Adrenal gland (tissue), 5 donors: Measurements from ENCODE around the gene AGXT.

ENCODE experiments used
- POLR2A ChIP-seq, 2 donors: fragments of 450-650 bp; IDR thresholded peaks; one replicate each; pipeline ENCODE4 v1.6.1; 2017; ENCODE audit warnings: antibody characterized with exemption in 2 of 2, mild to moderate bottlenecking in 2 of 2, moderate library complexity in 1 of 2
- TF ChIP-seq, protein P1 (sequence below), 6 experiments: fragments of 450-650 bp in 4 of 6; fragments of 200-600 bp in 2 of 6; sonication (generic) in 1 of 6; IDR thresholded peaks; 1 replicate in 5 of 6; 2 replicates in 1 of 6; pipeline versions ENCODE4 v1.5.1 to v1.8.0; 2016 to 2021; ENCODE audit warnings: antibody characterized with exemption in 6 of 6, mild to moderate bottlenecking in 2 of 6, moderate library complexity in 1 of 6
- donor health status: DM: no; HTN: no; CAD: no.

DNA sequence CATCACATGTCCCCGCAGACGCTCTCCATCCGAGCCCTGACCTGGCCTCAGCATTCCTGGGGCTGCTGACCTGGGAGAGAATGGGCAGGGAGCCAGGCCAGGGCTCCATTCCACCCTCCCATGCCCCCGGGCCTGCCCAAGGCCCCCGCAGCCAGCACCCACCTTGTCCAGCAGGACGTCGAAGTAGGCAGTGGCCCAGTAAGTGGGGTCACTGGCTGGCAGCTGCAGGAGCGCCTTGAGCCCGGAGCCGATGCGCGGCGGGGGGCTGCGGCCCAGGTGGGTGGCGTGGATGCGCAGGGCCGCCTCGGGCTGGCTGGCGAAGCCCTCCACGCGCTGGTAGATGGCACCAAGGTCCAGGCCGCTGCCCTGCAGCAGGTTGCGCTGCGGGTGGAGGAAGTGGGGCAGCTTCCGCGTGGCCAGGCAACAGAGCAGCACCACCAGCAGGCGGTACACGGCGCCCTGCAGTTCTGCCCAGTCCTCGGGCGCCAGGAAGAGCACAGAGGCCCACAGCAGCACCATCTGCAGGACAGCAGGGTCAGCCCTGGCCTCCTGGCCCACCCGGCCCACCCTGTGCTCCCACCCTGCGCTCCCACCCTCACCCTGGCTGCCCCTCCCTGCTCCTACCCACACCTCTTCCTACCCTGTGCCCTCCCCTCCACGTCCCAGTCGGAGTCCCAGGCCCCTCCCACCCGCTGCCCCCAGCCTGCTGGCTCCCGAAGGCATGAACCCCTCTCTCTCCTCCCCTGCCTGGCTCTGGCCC, 19.7 kb downstream of the AGXT start:
- TF ChIP-seq, protein P1, sequence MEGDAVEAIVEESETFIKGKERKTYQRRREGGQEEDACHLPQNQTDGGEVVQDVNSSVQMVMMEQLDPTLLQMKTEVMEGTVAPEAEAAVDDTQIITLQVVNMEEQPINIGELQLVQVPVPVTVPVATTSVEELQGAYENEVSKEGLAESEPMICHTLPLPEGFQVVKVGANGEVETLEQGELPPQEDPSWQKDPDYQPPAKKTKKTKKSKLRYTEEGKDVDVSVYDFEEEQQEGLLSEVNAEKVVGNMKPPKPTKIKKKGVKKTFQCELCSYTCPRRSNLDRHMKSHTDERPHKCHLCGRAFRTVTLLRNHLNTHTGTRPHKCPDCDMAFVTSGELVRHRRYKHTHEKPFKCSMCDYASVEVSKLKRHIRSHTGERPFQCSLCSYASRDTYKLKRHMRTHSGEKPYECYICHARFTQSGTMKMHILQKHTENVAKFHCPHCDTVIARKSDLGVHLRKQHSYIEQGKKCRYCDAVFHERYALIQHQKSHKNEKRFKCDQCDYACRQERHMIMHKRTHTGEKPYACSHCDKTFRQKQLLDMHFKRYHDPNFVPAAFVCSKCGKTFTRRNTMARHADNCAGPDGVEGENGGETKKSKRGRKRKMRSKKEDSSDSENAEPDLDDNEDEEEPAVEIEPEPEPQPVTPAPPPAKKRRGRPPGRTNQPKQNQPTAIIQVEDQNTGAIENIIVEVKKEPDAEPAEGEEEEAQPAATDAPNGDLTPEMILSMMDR (IDR thresholded peaks at IDR 0.05), result no peak
- TF ChIP-seq POLR2A (IDR thresholded peaks at IDR 0.05), result no peak
